GM18907 (cell line): Measurements from ENCODE around the gene SLIT1.

Experiments
- ATAC-seq: cut with Tn5 transposase; IDR thresholded peaks from one replicate; pipeline ENCODE4 v1.9.1; 2021; ENCODE audit warnings: mild to moderate bottlenecking, moderate library complexity; ENCODE audit not compliant: unreplicated experiment

The SLIT1 gene

DNA sequence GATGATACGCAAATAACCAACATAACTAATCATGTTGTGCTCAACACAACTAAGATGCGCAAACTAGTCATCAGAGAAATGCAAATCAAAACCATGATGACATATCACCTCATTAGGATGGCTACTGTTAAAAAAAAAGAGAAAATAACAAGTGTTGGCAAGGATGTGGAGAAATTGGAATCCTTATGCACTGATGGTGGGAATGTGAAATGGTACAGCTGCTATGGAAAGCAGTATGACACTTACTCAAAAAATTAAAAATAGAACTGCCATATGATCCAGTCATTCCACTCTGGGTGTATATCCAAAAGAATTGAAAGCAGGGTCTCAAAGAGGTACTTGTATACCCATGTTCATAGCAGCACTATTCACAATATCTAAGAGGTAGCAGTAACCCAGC lies 42.9 kb downstream of the SLIT1 start:
- ATAC-seq, result no peak

DNA sequence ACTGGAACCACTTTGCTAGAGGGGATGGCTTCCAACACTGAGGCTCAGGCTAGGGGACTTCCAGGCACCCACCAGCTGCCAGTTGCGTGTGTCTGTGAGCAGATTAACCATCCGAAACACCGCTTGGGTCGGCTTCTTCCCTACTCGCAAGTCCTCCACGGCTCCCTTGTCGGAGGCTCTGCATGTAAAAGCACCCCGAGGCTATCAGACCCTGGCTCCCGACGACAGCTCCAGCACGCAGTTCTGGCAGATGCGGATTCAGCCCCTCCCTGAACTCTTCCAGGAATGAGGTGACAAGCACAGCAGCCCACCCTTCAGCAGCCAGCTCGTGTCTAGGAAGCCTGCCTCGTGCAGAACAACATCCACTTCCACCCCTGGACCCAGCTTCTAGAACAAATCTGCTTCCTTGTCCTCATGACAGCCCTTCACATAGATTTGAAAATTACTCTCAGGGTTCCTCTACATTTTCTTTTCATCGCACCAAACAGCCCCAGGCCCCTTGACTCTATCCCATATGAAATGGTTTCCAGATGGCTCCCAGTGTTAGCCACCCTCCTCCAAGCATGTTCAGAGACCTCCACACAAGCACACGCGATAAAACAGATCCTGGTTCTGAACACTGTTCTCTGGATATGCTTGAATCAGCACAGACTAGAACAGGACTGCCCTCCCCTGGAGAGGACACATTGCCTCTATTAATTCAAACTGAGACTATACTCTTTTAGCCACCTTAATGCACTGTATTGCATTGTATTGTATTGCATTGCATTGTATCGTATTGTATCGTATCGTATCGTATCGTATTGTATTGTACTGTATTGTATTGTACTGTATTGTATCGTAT lies 44.6 kb downstream of the SLIT1 start:
- no peak for ATAC-seq

DNA sequence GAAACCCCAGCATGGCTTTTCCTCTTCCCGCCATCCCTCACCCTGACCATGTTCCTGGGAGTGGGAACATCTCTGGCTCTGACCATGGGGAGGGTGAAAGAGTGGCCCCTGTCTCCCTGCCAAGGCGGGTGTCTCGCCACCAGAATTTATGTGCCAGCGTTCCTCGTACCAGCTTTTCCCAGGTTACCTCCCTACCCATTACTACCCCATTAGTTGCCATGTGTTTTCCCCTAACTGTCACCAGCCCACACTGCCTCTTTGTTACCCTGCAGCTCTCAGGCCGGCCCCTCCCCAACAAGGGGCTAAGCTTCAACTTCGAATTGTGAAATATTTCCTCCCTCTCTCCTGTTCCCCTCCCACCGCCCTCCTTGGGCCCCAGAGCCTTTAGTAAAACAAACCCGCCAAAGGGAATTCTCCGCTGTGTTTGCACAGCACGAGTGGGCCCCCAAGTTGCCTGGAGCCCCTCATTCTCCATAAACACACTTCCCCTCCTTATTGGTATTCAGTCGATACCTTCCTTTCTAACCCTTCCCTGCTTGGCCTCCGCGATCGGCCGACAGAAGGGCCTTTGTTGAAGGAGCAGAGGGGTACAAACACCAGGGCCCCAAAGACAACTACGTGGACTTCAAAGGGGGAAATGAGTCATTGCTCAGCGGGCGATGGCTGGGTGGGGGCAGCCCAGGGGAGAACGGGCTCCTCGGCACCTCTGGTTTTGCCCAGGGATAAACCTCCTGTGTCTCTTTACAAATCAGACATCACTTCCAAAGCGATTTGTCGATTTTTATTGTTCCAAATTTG lies 45.5 kb downstream of the SLIT1 start:
- ATAC-seq, result no peak

DNA sequence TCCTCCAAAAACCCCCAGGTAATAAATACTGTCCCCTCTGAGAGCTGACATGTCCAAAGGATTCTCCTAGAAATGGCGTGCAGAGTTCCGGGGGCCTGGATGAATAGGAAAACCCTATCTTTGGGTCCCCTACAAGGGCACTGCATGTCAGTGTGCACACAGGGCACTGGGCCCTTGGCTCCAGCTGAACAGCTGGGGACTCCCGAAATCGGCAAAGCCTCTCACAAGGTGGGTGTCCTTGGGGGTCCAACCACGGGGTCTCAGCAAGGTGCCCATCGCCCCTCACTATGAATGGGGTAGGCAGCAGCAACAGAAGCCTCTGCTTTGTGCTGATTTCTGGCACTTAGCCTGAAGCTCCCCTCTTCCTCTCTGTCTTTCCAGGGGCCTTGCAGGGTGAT lies 46.1 kb downstream of the SLIT1 start:
- ATAC-seq, result no peak

DNA sequence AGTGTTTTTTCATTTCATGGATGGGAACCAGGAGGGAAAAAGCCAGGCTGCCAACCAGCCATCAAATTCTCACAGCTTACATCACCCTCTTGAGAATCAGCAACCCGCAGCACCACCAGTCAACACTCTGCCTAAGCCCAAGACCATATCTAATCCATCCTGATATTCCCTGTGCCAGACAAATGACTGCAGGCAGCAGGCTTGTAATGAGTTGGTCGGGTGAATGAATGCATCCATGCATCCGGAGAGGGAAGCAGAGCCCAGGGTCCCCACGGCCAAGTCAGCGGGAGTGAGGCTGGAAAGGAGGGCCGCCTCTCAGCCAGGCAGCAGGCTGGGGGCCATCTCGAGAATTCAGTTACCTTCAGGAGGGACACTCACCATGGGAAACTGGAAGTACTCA lies 46.9 kb downstream of the SLIT1 start:
- ATAC-seq, result no peak

DNA sequence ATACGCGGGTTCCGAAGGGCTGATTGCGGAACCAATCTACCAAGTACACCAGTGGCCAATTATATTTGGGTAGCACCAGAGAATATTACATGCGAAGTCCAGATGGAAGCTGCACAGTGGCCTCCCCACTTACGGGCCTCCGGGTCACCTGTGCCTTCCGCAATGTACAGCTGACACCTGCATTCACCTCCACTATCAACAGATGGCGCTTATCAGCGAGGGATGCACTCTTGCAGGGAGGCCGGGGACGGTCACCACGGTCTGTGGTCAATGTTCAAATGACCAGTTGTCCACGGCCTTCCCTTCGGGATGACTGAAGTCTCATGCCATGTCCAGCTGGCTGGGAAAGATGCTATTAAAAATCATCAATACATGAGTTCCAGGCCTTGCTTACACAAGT lies 47.6 kb downstream of the SLIT1 start:
- ATAC-seq, result no peak

DNA sequence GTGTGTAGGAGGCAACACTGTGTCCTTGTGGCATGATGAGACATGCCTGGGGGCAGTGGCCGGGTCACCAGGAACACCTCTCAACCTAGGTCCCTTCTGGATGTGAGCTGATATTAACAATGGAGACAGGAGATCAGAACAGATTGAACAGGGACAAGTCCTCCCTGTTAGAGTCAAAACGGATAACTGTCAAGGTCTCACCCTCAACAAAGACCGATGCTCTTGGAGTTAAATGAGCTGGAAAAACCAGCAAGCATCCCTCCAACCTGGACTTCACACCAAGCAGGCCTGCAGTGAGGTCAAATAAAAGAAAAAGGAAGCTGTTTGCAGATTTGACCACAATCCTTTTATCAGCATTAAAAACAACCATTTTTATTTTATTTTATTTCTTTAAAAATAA lies 49.0 kb downstream of the SLIT1 start:
- ATAC-seq, result no peak

DNA sequence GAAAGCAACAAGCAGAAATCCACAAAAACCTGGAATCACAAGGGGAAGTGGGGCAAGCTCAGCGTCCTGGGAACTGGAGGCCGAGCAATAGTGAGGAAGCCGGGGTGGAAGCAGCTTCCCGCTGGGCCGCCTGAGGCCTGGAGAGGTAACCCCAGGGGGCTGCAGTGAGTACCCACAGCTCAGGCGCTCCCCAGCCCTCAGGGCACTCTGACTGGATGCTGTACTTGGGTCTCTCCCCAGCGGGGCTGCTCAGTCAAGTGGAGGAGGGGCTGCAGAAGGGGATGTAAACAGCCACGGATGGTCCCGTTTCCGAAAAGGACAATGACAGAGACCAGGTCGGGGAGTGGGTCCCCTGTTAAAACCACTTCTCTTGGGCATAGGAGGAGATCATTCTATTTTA lies 50.3 kb downstream of the SLIT1 start:
- no peak for ATAC-seq

DNA sequence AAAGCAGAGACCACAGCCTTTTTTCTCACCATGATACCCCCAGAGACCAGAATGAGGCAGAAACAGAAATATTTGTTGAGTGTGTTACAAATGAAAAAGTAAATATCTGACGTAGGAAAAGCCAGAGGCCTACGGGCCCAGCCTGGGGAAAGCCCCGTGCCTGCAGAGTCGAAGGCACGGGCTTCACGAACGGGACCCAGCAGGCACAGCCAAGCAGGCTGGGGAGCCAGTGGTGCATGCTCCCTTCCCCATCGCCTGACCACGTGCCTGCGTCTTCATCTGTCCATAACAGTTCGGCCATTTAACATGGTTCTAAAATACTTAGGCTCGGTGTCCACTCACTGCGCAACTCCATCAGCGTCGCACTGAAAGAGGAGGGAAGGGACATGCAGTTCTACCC lies 50.8 kb downstream of the SLIT1 start:
- no peak for ATAC-seq

DNA sequence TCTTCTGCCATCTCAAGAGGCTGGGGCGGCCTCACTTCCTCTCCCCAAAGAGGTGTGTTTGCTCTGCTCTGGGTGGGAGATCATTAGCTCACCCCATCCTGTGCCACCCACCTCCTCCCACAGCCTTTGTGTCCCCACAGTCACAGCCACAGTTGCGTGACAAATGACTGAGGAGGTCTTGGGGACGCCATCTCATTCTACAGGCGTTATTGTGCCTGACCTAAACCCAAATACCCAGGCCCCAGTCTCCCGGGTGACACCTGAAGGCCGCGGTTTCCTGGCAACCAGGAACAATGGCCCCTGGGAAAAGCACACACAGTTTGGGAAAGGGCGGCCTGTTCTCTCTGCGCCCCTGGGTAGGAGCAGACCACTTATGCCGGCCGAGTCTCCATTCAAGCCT lies 51.6 kb downstream of the SLIT1 start:
- no peak for ATAC-seq

DNA sequence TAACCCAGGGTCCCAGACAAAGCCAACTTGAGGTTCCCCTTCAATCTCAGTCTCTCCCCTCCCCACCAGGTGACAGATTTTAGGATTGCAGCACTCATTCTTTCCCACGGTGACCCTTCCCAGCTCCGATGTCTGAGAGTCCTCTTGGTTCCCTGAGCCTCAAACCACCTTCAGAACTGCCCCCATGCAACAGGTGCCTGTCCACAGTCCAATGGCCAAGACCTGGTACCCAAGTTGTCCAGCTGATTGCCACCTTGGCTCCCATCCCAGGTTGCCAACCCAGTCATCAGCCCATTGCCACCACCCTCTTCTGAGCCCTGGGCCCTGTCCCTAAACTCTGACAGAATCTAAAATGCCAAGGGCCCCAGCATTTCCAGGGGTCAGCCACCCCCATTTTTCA lies 53.5 kb downstream of the SLIT1 start:
- no peak for ATAC-seq

DNA sequence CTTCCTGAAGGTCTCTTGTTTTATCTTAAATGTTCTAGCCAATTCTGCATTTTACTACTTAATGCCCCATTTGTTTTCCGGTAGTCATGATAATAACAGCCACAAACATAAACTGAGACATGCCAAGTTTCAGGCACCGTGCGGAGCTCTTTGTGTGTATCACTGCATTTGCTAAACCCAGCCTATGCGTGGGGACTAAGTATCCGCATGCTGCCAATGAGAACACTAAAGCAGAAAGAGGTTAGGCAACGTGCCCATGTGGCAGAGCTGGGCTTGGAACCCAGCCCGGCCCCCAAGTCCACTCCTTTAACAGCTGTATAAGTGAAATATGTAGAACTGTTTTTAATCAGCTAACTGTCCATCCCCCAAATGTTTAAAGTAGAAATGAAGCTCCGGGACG lies 54.1 kb downstream of the SLIT1 start:
- no peak for ATAC-seq

DNA sequence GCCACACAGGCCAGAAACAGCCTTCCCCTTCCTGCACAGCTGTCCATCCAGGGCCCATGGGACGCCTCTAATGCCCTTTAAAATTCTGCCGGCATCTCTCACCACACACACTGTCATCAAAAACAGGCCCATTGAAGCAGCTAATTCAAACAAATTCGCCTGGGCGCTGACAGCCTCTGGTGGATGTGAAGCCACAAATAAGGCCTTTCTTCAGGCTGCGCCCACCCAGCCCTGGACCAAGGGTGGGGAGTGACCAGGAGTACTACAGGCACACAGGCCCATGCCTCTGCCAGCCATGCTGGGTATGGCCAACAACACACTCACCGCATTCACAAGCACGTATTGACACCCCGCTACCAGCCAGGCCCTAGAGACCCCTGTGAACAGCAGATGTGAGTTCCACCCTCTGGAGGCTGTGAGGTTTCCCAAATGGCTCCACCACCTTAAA lies 54.6 kb downstream of the SLIT1 start:
- no peak for ATAC-seq

DNA sequence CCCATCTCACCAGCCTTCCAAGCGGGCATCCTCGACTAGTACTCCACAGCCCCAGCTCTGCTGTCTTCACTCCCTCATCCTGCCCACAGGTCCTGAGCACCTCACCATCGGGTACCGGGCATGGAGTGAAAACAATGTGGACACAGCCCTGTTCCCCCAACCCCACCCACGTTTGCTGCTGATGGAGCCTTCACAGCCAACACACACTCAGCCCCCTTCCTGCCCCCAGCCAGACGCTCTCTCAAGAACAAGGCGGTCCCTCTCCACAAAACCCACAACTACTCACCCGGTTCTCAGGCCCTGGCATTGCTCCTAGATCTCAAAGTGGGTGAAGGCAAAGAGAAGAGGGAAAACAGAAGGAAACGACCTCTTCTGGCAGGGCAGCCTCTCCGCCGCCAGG lies 56.1 kb downstream of the SLIT1 start:
- no peak for ATAC-seq

DNA sequence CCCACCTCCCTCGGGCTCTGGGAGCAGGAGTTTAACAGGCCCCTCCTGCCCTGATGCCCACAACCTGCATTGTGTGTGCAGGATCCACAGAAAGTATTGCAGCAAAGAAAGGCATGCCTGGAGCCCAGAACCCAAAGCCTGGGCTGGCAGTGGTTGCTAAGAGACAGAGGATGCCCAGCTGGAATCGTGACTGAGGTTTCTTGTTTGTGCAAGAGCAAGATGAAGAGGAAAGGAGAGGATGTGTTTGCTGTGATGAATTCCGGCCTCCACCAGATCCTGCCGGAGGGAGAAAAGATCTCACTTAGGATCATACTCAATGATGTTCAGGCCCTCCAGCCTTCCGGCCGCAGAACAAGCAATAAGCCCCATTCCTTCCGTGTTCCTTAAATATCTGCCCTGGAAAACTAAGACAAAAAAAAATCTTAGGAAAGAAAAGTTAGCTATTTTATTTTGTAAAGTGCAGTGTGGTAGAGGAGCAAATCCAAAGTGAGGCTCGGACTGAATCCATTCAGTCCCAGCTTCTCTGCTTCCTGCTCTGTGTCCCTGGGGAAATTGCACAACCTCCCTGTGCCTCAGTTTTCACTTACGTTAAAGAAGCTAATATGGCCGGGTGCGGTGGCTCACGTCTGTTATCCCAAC lies 57.1 kb downstream of the SLIT1 start:
- no peak for ATAC-seq

DNA sequence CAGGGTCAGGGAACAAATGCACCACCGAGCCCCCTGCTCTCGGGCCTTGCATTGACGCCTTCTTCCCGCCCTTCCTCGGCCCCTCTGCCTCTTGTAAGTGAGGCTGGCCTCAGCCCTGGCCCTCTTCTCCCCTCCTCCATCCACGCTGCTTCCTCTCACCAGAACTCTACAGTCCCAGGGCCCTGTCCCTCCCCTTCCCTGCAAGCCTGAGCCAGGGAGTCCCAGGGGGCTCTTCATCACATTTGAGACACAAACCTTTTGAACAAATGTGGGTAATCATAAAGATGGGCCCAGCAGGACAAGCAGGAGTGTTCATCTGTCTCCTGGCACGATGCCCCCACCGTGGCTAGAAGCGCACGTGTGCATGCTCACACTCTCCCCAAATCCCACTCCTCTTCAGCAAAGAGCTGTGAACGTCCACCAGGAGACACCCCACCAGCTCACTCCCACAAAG lies 57.7 kb downstream of the SLIT1 start:
- ATAC-seq, result no peak

DNA sequence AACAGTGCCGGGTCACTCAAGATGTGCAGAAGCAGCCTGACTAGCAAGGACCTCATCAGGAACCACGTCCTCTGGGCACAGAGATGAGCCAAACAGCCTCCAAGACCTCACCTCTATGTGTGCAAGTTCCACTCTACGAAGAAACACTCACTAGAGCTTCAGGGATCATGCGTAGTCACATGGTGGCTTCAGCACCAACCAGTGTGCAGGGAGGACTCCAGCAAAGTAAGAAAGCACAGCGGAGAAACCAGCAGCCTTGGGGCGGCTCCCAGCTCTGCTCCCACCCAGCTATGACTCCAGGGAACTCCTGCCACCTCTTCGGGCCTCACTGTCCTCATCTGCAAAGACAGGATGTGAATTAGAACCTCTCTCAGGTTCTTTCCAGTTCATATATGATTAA lies 58.2 kb downstream of the SLIT1 start:
- ATAC-seq, result no peak

DNA sequence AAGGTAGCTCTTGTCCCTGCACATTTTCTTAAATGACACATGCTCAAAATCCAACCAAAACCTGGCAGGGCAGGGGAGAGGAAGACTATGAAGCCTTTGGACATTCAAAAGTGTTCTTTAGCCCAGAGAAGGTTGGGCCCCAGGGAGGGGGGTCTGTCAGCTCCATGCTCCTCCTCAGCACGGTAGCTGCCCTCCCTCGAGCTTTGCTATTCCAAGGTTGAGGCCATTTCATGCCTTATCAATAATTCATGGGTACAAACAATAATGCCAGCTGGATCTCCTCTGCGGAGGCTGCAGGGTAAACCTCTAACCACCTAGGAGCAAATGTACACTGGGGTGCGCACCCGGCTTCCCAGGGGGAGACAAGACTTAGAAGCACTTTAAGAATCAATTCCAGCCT lies 61.5 kb downstream of the SLIT1 start:
- no peak for ATAC-seq

DNA sequence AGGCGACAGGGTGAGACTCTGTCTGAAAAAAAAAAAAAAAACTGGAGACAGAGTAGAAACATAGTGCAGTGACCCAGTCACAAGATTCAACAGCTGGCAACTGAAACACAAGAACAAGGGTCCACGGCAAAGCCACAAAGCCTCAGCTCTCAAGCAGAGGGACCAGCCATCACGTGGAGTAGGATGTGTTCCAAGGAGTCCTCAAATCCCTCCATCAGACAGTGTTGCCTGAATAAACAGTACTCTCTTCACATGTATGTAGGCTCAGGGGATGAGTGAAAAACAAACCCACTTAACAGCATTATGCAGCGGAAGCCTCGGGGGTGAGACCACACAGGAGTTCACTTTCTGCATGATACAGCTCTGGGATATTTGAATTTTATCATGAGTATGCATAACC lies 62.0 kb downstream of the SLIT1 start:
- ATAC-seq, result no peak

DNA sequence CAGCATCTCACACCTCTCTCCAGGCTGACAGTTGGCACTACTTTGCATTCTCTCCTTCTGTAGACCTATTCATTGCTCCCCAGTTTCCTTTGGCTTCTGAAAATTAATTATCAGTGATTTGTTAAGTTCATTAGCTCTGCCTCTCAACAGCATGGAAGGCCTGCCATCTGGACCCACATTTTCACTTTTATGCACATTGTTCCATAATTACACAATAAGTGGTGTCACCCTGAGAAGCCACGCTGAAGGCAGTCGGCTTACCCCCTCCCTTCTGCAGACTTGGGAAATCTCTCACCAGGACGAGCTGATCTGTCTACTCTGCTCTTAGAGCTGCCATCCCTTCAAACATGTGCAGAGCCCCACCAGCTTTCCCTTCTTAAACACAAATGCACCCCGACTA lies 64.7 kb downstream of the SLIT1 start:
- ATAC-seq, result no peak

DNA sequence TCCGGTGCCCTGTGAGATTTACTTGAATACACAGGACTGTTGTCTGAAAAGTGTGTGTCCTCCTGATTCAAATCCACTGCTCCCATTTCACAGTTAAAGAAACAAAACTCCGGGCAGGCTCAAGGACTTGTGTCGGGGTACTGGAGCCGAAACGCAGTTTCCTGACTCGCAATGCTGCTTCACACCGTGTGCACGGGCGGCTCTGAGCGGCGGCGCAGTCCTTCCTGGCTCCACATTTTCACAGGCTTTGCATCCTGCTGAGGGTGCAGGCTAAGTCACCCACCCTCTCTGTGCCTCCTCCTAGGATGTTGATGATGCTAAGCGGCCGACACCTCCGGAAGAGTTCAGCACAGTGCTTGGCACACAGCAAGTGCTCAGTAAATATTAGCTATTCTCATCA lies 65.4 kb downstream of the SLIT1 start:
- no peak for ATAC-seq
